Midbrain (tissue), 1 donor: ENCODE measurements around the gene HMGXB4.

Experiments
- DNase-seq: peaks from one replicate; lab custom pipeline; 2025; lab: John Stamatoyannopoulos, UW

The HMGXB4 gene

DNA sequence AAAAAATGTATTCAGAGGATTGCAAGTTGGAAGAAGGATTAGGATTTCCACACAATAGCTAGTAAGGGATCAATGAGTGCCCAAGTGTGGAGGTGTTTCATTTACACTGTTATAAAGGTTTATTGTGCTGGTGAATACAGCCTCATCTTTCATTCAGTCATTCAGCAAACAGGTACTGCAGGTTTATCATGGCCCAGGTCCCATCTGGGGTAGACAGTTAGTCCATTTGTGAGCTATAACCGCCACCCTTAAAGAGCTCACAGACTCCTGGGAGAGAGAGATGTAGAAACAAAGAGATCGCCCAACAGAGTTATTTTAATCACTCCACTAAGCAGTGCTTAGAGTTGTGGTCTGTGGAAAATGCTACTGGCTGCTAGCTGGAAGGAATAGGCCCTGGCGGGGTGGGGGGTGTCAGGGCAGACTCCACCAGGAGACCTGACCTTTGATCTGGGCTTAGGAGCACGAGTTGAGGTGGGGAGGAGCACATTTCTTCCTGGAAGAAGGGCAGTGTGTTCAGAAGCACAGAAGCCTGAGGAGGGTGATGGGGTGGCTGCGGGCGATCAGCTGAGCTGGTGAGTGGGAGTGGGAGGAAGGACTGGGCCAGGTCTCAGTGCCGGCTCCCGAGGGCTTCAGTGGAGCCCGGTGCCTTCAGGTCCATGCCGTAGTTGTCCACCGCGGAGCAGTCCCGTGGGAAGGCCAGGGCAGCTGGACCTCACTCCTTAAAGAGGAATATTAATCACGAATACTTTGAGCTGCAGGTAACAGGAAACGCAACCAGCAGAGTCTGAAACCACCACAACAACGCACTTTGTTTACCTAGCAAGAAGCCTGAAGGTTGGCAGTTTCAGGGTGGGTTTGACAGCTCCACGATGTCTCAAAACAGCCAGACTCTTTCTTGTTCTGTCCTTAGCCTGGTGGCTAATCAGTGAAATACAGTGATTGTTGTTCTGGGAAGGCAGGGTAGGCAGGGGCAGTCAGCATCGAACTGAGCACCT is 53.6 kb downstream of the HMGXB4 start:
- no peak for DNase-seq

GRCh38 chr22:35311551-35311999 is 54.3 kb downstream of the HMGXB4 start:
- DNase-seq: no peak

DNA sequence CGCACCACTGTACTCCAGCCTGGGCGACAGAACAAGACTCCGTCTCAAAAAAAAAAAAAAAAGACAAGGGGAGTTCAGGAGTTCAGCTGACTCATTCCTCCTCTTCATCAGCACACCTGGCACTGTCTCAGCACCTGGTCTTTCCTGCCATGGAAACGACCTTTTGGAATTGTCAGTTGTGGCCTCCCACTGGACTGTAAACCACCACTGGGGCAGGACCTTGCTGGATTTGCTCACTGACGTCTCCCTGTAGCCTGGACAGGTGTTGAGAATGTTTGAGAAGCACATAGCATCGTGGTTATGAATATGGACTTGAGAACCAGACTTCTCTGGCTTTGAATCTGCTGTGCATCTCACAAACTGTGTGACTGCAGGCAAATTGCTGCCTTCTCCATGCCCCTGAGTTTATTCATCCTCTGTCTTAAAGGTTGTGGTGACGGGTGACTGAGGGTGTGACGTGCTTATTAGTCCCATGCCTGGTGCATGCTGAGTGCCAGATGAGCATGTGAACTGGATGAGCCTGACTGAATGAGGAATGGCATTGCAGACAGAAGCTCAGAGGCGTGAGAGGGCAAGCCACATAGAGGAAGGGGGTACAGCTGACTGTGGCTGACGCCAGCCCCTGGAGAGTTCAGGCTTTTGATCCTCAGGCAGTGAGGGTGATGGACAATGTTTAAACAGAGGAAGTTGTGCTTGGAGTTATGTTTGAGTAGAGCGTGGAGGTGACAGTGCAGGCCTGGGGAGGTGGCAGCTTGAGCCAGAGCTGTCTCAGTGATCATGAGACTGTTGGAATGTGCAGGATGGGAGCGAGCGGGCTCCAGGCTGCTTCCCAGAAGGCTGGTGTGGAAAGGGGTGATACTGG is 55.1 kb downstream of the HMGXB4 start:
- no peak for DNase-seq

GRCh38 chr22:35313311-35314121 is 56.2 kb downstream of the HMGXB4 start:
- DNase-seq: no peak

- DNase-seq: no peak
These were observed 57.1 kb downstream of the HMGXB4 start for GRCh38 chr22:35314161-35314942.

DNA sequence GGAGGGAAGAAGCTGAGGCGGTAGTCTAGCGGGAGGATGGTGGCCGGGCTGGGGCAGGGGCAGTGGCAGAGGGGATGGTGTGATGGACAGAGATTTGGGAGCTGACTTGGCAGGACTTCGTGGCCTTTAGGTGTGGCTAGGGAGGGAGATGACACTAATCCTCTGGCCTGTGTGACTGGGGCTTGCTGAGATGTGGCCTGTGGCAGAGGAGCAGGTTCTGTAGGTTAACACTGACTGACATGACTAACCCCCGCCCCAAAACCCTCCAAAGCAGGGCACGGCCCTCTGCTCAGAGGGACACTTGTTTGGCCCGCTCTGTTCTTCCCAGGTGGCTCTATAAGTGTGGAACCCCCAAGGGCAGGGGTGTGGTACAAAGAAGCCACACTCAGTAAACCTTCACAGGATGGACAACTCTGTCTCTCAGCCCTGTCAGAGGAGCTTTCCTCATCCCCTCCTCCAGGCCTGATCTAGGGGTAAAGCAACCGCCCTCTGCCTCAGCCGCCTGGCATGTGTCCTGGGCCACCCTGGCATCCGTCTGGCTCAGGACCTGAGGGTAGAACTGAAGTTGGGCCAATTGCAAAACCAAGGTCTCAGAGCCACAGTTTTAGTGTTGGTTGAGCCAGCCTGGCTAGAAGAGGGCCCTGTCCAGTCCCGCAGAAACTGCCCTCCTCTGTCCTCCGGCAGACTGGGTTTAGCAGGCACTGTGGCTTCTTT is 58.0 kb downstream of the HMGXB4 start:
- DNase-seq: no peak

GRCh38 chr22:35315855-35316745 is 58.8 kb downstream of the HMGXB4 start:
- DNase-seq: no peak

- no peak for DNase-seq
These were observed 59.5 kb downstream of the HMGXB4 start for GRCh38 chr22:35316751-35317150.

DNA sequence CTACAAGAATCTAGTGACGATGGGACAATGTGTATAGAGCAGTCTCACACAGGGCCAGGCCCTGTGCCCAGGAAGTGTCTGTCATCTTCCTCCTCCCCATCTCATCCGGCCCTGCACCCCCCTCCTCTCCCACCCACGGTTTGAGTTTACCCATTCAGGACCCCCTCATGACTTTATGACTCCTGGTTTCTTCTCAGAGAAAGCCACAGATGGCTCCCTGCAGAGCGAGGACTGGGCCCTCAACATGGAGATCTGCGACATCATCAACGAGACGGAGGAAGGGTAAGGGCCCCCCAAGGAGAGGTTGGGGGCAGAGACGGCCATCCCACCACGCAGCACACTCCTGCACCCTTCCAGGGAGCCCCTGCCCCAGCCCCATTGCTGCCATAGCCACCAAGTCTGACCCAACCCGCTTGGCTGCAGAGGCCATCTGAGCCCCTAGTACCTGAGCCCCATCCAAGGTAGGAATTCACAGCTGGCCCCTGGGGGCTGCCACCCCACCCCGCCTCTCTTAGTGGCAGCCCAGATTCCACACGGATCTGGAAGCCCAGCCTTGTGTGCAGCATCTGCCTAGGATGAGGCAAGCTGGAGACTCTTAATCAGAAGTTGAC is 60.5 kb downstream of the HMGXB4 start:
- no peak for DNase-seq

- no peak for DNase-seq
These were observed 61.3 kb downstream of the HMGXB4 start for GRCh38 chr22:35318346-35319215.

DNA sequence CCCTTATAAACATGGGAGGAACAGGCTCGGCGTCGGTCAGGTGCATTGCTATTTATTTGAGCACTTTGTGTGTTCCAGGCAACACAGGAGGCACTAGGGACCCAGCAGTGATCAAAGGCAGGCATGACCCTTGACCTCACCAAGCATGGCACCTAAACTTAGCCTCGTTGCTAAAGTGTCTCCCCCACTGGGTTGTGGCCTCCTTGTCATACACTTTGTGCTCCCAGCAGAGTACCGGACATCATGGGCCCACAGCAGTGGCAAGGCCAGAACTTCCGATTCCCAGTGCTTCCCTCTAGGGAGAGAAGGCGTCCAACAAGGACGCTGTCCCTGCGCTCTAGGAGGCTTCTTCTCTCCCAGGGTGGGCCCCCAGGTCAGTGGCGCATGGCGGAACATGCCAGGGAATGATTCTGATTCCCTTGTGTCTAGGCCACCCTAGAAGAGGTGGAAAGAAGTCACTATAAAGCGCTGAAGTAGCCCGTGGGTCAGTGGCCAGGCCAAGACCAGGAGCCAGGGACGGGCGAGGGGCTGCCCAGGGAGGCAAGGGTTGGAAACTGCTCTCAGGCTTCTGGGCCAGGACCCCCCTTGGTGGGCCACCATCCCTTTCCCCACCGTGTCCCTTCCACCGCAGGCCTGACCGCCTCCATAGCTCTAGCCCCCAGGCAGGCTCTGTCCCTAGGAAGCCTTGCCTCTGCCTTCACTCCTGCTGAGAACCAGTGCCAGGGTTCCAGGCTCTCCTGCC is 62.1 kb downstream of the HMGXB4 start:
- no peak for DNase-seq

DNA sequence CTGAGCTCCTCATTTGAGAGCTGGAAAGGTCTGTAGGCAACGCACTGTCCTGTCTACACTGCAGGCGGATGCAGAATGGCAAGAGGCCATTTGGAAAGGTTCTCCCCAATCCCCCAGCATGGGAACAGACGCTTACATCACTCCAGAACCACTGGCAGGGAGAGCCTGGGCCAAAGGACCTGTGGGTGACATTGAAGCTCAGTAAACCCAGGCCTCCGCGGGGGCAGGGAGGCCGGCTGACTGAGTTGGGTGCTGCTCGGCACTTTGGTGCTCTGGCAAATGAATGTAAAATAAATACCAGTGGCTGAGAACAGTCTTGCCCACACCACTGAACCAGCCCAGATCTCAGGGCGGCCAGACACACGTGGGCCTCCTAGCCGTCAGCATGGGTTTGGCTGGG is 64.8 kb downstream of the HMGXB4 start:
- no peak for DNase-seq

DNA sequence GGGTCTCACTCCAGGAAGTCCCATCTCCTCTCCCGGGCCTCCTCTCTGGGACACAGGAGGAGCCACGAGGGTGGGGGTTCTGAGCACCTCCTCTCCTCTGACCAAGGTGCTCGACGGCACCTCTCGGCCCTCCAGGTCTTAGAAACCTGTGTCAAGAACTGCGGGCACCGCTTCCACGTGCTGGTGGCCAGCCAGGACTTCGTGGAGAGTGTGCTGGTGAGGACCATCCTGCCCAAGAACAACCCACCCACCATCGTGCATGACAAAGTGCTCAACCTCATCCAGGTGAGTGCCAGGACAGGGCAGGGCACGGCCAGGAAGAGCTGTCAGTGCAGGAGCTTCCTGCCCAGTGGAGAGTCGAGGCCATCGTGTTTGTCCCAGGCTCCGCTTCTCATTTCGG is 65.6 kb downstream of the HMGXB4 start:
- no peak for DNase-seq

DNA sequence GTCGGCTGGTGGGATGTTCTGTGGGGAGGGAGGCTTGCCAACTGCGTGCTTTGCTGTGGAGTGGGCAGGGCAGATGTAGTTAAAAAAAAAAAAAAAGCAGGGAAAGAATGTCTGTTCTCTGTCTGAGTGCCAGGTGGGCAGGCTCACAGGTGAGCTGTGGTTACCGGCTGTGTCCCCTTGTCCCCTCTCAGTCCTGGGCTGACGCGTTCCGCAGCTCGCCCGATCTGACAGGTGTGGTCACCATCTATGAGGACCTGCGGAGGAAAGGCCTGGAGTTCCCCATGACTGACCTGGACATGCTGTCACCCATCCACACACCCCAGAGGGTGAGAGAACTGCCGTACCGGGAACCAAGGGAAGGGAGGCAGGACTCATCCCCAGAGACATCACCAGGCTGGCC is 66.0 kb downstream of the HMGXB4 start:
- DNase-seq: no peak

DNA sequence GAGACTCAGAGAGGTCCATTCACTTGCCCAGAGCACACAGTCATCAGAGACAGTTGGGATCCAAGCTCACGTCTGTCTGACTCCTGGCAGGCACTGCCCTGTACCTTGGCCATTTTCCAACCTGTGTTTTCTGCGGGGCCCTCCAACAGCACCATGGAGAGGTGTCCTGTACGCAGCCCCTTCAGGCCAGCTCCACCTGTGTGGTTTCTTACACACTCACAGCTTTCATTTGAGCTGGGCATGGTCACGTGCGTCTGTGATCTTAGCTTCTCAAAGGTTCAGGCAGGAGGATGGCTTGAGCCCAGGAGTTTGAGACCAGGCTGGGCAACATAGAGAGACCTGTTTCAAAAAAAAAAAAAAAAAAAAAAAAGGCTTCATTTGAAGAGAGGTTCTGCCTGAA is 66.8 kb downstream of the HMGXB4 start:
- DNase-seq: no peak

DNA sequence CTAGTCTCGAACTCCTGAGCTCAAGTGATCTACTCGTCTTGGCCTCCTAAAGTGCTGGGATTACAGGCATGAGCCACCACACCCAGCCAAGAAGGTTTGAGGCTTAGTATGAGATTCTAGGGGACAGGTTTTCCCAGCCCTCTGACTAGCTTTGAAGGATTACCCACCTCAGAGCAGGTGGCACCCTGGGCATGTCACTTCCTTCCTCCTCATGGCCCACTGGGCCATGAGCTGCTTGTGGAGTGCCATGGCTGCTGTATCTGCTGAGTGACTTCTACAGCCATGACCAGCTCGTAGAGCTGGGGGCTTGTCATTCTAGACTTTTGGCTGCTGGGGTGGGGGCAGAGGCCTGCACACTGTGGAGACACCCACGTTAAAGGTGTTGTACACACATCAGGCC is 67.5 kb downstream of the HMGXB4 start:
- DNase-seq: no peak

- DNase-seq: no peak
These were observed 67.9 kb downstream of the HMGXB4 start for GRCh38 chr22:35325209-35325608.
